ENCODE data around the gene EIF2B2. TPM values are rescaled to one million over a fixed set of nuclear protein-coding genes. Genes with fewer than 3 reads are reported as not detected.
A peak's percentile ranks its signal among the peaks of the same experiment; 100 is the strongest.

EIF2B2 gene
- total RNA-seq, 1 experiment from 2014 or later, result 96.8 TPM

DNA sequence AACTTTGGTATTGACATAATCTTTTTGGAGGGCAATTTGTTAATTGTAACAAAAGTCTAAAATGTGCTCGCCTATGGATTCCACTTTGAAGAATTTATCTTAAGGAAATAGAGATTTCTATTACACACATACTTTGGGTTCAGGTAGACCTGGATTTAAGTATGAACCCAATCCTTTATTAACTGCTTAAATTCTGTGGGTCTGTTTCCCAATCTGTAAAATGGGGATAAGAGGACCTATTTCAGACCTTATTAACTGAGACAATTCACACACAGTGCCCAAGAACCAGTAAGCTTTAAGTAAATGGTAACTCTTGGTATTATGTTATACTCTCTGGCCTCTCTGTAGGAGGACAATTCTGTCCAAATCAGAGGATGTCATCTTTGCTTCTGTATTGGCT lies 822 bp upstream of the EIF2B2 start:
- no TSS peak for BruUV-seq (replicated peaks)
- CTCF ChIA-PET, result interaction anchor here (1.0 kb wide), 1 partner anchor 13 kb away, joined by 3 read pairs; no protein-coding TSS in a partner anchor
- ATAC-seq (no peak), DNase-seq (no peak)
- Histone ChIP-seq H3K4me3 (ENCODE audit: low read length) (peak overlapping the region; percentile 89), H3K27me3 (ENCODE audit: low read length) (no peaks in the 10 kb centered on the region), H3K36me3 (ENCODE audit: low read depth, low read length) (peaks cover 14% of the 10 kb centered on the region), H4K20me1 (ENCODE audit: low read length) (0 out of 2 replicates have a peak, but pooled peaks cover 3% of the 10 kb centered on the region), H3K9me3 (ENCODE audit: low read length) (no peaks in the 10 kb centered on the region), H2AFZ (ENCODE audit: low read length) (peak overlapping the region; percentile 94), H3F3A (ENCODE audit: low read length, unreplicated experiment) (no peaks in the 10 kb centered on the region), H3K9me2 (replicated peaks; ENCODE audit: low read length) (no peaks in the 10 kb centered on the region), H3K4me1 (ENCODE audit: insufficient read depth, low read length) (peaks cover 28% of the 10 kb centered on the region), H3K9ac (ENCODE audit: low read length) (peak overlapping the region; percentile 86), H3K79me2 (ENCODE audit: low read length) (peaks cover 31% of the 10 kb centered on the region), H3K27ac (ENCODE audit: low read length) (0 out of 2 replicates have a peak overlapping the region, but pooled peaks have one; percentile 25), H3K4me2 (ENCODE audit: low read length) (peak overlapping the region; percentile 94)
- POLR2A ChIA-PET (ENCODE audit: unreplicated experiment), result interaction anchor here (0.5 kb wide), 1 partner anchor 103 kb away, joined by 3 read pairs; no protein-coding TSS in a partner anchor
- intact Hi-C loops (cut with micrococcal nuclease), result loop anchor here (1.0 to 5.0 kb wide), 3 partner anchors 14 to 60 kb away; partner anchors contain the start of gene ACYP1
- TF ChIP-seq EZH2 (IDR thresholded peaks at IDR 0.05; ENCODE audit: low read length, unreplicated experiment) (no peak), CTCF (conservative IDR thresholded peaks at IDR 0.05; ENCODE audit: low read depth, low read length) (no peak), EZH2phosphoT487 (IDR thresholded peaks at IDR 0.05; ENCODE audit: borderline replicate concordance, low read length) (no peak)

GRCh38 chr14:75003250-75004027 lies 718 bp downstream of the EIF2B2 start:
- Histone ChIP-seq H3K4me3 (ENCODE audit: low read length) (peak overlapping the region; percentile 89), H2AFZ (ENCODE audit: low read length) (peak overlapping the region; percentile 94), H3K4me1 (ENCODE audit: insufficient read depth, low read length) (peaks cover 28% of the 10 kb centered on the region), H3K36me3 (ENCODE audit: low read depth, low read length) (peaks cover 29% of the 10 kb centered on the region), H3K27me3 (ENCODE audit: low read length) (no peaks in the 10 kb centered on the region), H3K27ac (ENCODE audit: low read length) (0 out of 2 replicates have a peak overlapping the region, but pooled peaks have one; percentile 3), H3K79me2 (ENCODE audit: low read length) (peaks cover 31% of the 10 kb centered on the region), H3K9me3 (ENCODE audit: low read length) (no peaks in the 10 kb centered on the region), H3K9ac (ENCODE audit: low read length) (peak overlapping the region; percentile 86), H3F3A (ENCODE audit: low read length, unreplicated experiment) (no peaks in the 10 kb centered on the region), H4K20me1 (ENCODE audit: low read length) (0 out of 2 replicates have a peak, but pooled peaks cover 3% of the 10 kb centered on the region), H3K4me2 (ENCODE audit: low read length) (peak overlapping the region; percentile 94), H3K9me2 (replicated peaks; ENCODE audit: low read length) (no peaks in the 10 kb centered on the region)
- POLR2A ChIA-PET (ENCODE audit: unreplicated experiment), result no interaction called here
- DNase-seq (no peak), ATAC-seq (peak; percentile 3)
- CTCF ChIA-PET, result no interaction called here
- TF ChIP-seq EZH2phosphoT487 (IDR thresholded peaks at IDR 0.05; ENCODE audit: borderline replicate concordance, low read length) (no peak), CTCF (conservative IDR thresholded peaks at IDR 0.05; ENCODE audit: low read depth, low read length) (no peak), EZH2 (IDR thresholded peaks at IDR 0.05; ENCODE audit: low read length, unreplicated experiment) (no peak)
- BruUV-seq (replicated peaks), result TSS peak; percentile 73
- intact Hi-C loops (cut with micrococcal nuclease), result loop anchor here (2.0 to 5.0 kb wide), 2 partner anchors 57 to 59 kb away; partner anchors contain the start of gene ACYP1
